HEK293T (cell line): ENCODE results near the gene IFNL3.
"Not testable (repeated sequence)": the region's sequence is repeated elsewhere in the genome, so short reads cannot be mapped to it uniquely, and the experiment has no call there.

Source experiments
- CTCF ChIA-PET: fragments of 350-600 bp; formaldehyde crosslinking; extraction: SDS; loops from one replicate; lab custom pipeline; 2021; ENCODE audit warnings: antibody characterized with exemption, inconsistent platforms; lab: Yijun Ruan, JAX
- POLR2A ChIA-PET: fragments of 350-600 bp; formaldehyde crosslinking; extraction: SDS; loops from one replicate; lab custom pipeline; 2020; ENCODE audit warnings: antibody characterized with exemption, inconsistent platforms; lab: Yijun Ruan, JAX
- DNase-seq: peaks from one replicate; pipeline ENCODE4 v3.0.0; 2012; ENCODE audit warnings: mixed read lengths; ENCODE audit errors: extremely low spot score
- BHLHE40 ChIP-seq: fragments of 450-650 bp; IDR thresholded peaks from 2 replicates; pipeline ENCODE4 v1.6.1; 2016; ENCODE audit warnings: mild to moderate bottlenecking, moderate library complexity, borderline replicate concordance
- CTBP1 ChIP-seq: fragments of 450-650 bp; IDR thresholded peaks from 2 replicates; pipeline ENCODE4 v1.6.1; 2016; ENCODE audit warnings: borderline replicate concordance
- ELF4 ChIP-seq: fragments of 450-650 bp; IDR thresholded peaks from 2 replicates; pipeline ENCODE4 v1.6.1; 2017; ENCODE audit warnings: antibody characterized with exemption
- FOXA1 ChIP-seq: fragments of 450-650 bp; IDR thresholded peaks from 2 replicates; pipeline ENCODE4 v1.6.1; 2016; ENCODE audit warnings: mild to moderate bottlenecking
- FOXK2 ChIP-seq: fragments of 450-650 bp; IDR thresholded peaks from 2 replicates; pipeline ENCODE4 v1.6.1; 2016; ENCODE audit warnings: mild to moderate bottlenecking
- FOXM1 ChIP-seq: fragments of 450-650 bp; IDR thresholded peaks from 2 replicates; pipeline ENCODE4 v1.6.1; 2017; ENCODE audit warnings: mild to moderate bottlenecking, borderline replicate concordance
- HDGF ChIP-seq: fragments of 450-650 bp; IDR thresholded peaks from 2 replicates; pipeline ENCODE4 v1.6.1; 2017; ENCODE audit warnings: antibody characterized with exemption, borderline replicate concordance
- L3MBTL2 ChIP-seq: fragments of 450-650 bp; conservative IDR thresholded peaks from 2 replicates; pipeline ENCODE4 v1.6.1; 2016; ENCODE audit warnings: mild to moderate bottlenecking
- LEF1 ChIP-seq: fragments of 450-650 bp; IDR thresholded peaks from 2 replicates; pipeline ENCODE4 v1.6.1; 2017; ENCODE audit warnings: mild to moderate bottlenecking, borderline replicate concordance
- NFRKB ChIP-seq: fragments of 450-650 bp; IDR thresholded peaks from 2 replicates; pipeline ENCODE4 v1.6.1; 2016; ENCODE audit warnings: mild to moderate bottlenecking, moderate library complexity
- SP1 ChIP-seq: fragments of 450-650 bp; IDR thresholded peaks from 2 replicates; pipeline ENCODE4 v1.6.1; 2017
- SUZ12 ChIP-seq: fragments of 450-650 bp; IDR thresholded peaks from 2 replicates; pipeline ENCODE4 v1.6.1; 2016; ENCODE audit warnings: mild to moderate bottlenecking
- TARDBP ChIP-seq: fragments of 450-650 bp; IDR thresholded peaks from 2 replicates; pipeline ENCODE4 v1.6.1; 2016
- ZNF384 ChIP-seq: fragments of 450-650 bp; IDR thresholded peaks from 2 replicates; pipeline ENCODE4 v1.6.1; 2016
- TF ChIP-seq, protein P1 (sequence below): fragments of 450-650 bp; IDR thresholded peaks from 2 replicates; pipeline ENCODE4 v1.6.1; 2016

The IFNL3 gene

DNA sequence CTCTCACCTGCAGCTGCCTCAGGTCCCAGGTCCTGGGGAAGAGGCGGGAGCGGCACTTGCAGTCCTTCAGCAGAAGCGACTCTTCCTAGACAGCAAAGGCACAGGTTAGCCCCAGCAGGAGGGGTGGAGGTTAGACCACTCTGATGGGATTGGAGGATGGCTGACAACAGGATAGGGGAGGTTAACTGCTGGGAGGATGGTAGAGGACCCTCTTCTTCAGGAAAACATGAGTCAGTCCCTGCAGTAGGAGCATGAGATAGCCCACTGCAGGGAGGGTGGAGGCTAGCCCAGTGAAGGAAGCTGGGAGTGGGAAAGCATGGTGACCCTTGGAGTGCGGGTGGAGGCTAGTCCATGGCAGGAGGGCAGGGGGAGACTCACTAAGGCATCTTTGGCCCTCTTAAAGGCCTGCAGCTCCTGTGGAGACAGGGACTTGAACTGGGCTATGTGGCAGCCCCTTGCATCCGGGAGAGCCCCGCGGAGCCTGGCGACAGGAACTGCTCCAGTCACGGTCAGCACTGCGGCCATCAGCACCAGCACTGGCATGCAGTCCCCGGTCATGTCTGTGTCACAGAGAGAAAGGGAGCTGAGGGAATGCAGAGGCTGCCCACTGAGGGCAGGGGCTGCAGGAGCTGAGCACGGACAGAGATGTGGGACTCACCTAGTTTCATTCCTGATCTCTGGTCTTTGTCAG lies at the start of gene IFNL3:
Gene IFNL3 (minus strand): TSS at position 597 of the 691 bp plus-strand sequence. CDS start 39 bp downstream, at position 558.
- CTCF ChIA-PET, DNase-seq, POLR2A ChIA-PET: not testable (repeated sequence)

DNA sequence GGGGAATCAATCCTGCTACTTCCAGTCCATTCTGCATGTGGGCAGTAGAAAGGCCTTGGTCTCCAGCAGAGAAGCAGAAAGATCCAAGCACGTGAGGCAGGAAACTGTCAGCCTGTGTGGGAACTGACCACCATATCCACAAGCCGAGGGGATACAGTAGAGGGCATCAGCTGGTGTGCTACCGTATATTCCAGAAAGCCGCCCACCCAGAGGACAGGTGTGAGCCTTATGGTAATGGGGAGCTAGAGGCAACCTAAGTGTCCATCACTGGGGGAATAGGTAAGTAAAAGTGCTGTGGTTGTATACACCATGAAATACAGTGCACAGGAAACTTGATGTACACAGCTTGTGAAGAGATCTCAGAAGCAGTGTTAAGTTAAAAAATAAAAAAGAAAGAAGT lies 48.6 kb upstream of the IFNL3 start:
- ChIA-PET POLR2A (no interaction called here), CTCF (no interaction called here)
- DNase-seq = no peak
- TF ChIP-seq LEF1 (no peak), HDGF (no peak), ZNF384 (no peak), FOXM1 (no peak), ELF4 (no peak), L3MBTL2 (no peak), BHLHE40 (no peak), NFRKB (no peak), TARDBP (no peak), CTBP1 (no peak), FOXK2 (no peak), FOXA1 (no peak)

DNA sequence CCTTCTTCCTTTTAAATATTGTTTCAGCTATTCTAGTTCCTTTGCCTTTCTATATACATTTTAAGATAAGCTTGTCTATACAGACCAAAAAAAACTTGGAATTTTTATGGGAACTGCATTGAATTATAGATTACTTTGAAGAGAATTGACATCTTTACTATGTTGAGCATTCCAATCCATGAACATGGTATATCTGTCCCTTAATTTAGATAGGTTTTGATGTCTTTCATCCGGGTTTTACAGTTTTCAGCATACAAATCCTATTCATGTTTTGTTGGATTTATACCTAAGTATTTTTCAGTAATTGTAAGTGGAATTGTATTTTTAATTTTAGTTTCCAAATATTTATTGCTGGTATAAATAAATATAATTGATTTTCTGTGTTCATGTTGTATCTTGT lies 39.2 kb upstream of the IFNL3 start:
- DNase-seq = no peak
- ChIA-PET CTCF (no interaction called here), POLR2A (no interaction called here)
- TF ChIP-seq FOXM1 = no peak
- TF ChIP-seq SUZ12 = no peak
- TF ChIP-seq, protein P1, sequence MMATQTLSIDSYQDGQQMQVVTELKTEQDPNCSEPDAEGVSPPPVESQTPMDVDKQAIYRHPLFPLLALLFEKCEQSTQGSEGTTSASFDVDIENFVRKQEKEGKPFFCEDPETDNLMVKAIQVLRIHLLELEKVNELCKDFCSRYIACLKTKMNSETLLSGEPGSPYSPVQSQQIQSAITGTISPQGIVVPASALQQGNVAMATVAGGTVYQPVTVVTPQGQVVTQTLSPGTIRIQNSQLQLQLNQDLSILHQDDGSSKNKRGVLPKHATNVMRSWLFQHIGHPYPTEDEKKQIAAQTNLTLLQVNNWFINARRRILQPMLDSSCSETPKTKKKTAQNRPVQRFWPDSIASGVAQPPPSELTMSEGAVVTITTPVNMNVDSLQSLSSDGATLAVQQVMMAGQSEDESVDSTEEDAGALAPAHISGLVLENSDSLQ = no peak
- TF ChIP-seq FOXK2 = no peak
- TF ChIP-seq CTBP1 = no peak
- TF ChIP-seq L3MBTL2 = no peak
- no peak for TF ChIP-seq ZNF384

DNA sequence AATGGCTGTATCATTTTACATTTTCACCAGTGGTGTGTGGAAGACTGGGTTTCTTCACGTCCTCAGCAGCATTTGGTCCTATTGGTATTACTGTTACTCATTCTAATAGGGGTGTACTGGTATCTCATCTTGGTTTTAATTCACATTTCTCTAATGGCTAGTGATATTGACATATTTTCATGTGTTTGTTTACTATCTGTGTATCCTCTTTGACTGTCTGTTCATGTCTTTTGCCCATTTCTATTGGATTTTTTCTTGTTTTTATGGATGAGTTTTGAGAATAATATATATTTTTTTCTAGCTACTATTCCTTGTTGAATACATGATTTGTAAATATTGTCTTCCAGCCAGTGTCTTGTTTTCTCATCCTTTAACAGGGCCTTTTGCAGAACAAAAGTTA lies 37.2 kb upstream of the IFNL3 start:
- no peak for TF ChIP-seq FOXA1
- no peak for TF ChIP-seq SUZ12
- no peak for TF ChIP-seq CTBP1
- ChIA-PET POLR2A (no interaction called here), CTCF (interaction anchor here (0.6 kb wide), 1 partner anchor 78 kb away, joined by 3 read pairs; the partner anchor contains the start of gene SYCN)

DNA sequence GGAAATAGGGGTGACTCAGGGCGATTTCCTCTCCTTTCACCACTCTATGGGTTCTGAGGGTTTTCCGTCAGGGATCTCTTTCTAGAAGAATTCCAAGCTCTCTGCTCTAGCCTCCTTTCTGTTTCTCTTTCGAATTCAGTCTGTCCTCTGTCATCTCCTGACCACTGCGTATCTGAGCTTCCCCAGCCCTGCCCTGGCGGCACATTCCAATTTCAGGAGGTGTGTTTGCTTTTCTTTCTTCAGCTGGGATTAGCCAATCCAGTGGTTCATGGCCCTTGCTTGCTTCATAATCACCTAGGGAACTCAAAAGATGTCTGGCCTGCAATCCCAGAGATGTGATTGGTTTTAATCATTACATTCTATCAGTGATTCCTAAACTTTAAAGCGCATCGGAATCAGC lies 32.8 kb upstream of the IFNL3 start:
- CTCF ChIA-PET = no interaction called here
- DNase-seq = no peak
- POLR2A ChIA-PET = no interaction called here
- TF ChIP-seq HDGF (no peak), CTBP1 (no peak), NFRKB (no peak), ZNF384 (no peak), SUZ12 (no peak), ELF4 (no peak)

More for the DNA sequence above, 37.2 kb upstream of the IFNL3 start:
- no peak for DNase-seq

DNA sequence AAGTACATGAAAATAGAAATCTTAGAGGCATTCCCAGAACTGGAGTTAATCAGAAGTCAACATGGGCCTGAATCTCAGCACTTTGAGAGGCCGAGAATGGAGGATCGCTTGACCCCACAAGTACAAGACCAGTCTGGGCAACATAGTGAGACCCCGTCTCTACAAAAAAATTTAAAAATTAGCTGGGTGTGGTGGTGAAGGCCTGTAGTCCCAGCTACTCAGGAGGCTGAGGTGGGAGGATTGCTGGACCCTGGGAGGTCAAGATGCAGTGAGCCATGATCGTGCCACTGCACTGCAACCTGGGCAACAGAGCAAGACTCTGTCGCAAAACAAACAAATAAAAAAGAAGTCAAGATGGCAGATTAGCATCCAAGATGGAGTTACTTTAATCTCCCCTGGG lies 31.9 kb upstream of the IFNL3 start:
- ChIA-PET CTCF (no interaction called here), POLR2A (no interaction called here)
- no peak for DNase-seq
- TF ChIP-seq NFRKB (no peak), L3MBTL2 (no peak)

DNA sequence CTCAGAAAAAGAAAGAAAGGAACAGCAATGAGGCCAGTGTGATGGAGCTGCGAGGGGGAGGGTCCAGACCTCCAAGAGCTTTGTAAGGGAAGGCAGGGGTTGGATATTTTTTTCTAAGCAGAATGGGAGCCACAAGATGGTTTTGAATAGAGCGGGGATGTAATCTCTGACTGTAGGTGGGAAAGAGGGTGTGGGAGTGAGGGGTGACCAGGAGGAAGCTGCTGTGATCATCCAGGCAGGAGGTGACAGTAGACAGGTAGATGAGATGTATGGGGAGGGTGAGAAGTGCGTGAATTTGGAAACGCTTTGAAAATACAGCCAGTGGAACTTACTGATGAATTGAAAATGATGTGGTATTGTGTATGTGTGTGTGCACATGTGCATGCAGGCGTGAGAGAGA lies 30.8 kb upstream of the IFNL3 start:
- ChIA-PET CTCF (interaction anchor here (0.6 kb wide), 1 partner anchor 199 kb away, joined by 4 read pairs; no protein-coding TSS in a partner anchor), POLR2A (no interaction called here)
- DNase-seq = no peak
- TF ChIP-seq LEF1 (no peak), SP1 (no peak), CTBP1 (no peak), ZNF384 (no peak), ELF4 (no peak)
- TF ChIP-seq, protein P1 = no peak

DNA sequence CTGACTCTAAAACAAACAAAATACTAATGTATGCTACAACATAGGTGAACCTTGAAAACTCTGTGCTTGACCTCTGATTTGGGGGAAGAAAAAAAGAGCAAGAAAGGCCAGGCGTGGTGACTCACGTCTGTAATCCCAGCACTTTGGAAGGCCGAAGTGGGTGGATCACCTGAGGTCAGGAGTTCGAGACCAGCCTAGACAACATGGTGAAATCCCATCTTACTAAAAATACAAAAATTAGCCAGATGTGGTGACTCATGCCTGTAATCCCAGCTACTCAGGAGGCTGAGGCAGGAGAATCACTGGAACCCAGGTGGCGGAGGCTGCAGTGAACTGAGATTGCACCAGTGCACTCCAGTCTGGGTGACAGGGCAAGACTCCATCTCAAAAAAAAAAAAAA lies 29.1 kb upstream of the IFNL3 start:
- POLR2A ChIA-PET = not testable (repeated sequence)

More for the DNA sequence above, 29.1 kb upstream of the IFNL3 start:
- CTCF ChIA-PET, DNase-seq: not testable (repeated sequence)
